NB4 (cell line): ENCODE data around the gene NTNG2.

Experiments
- DNase-seq: peaks from one replicate; pipeline ENCODE4 v3.0.0; 2010; ENCODE audit warnings: low read depth
- H3K4me3 ChIP-seq: one replicate; pipeline ENCODE4 v1.5.1; 2011; ENCODE audit warnings: mild to moderate bottlenecking, low read depth, low read length, moderate library complexity
- MAX ChIP-seq: IDR thresholded peaks from 2 replicates; pipeline ENCODE4 v1.6.1; 2011; ENCODE audit warnings: low read depth, low read length
- MYC ChIP-seq: IDR thresholded peaks from 2 replicates; pipeline ENCODE4 v1.6.1; 2011; ENCODE audit warnings: low read depth, low read length
- POLR2A ChIP-seq: IDR thresholded peaks from 2 replicates; pipeline ENCODE4 v1.6.1; 2011; ENCODE audit warnings: mild to moderate bottlenecking; ENCODE audit not compliant: insufficient read length; ENCODE audit errors: extremely low read depth
- TF ChIP-seq, protein P1 (sequence below): IDR thresholded peaks from one replicate; pipeline ENCODE4 v1.5.1; 2012; ENCODE audit warnings: low read depth, low read length

The NTNG2 gene

DNA sequence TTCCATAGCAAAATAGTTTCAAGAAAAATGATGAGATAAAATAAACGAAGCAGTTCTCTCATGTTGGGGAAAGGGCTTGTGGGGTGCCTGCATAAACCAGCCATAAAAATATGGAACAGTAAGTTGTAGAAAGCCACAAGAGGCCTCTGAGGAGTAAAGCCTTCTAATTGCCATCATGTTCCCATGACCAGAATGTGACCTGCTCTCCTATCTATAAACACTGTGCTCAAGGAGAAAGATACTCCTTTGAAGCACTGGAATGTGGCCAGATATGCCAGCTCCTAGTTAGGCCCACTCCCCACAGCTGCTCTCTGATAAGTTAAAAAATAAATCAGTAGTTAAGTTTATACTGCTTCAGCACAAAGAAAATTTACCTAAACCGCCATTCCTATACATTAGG lies 127.1 kb downstream of the NTNG2 start:
- TF ChIP-seq, protein P1, sequence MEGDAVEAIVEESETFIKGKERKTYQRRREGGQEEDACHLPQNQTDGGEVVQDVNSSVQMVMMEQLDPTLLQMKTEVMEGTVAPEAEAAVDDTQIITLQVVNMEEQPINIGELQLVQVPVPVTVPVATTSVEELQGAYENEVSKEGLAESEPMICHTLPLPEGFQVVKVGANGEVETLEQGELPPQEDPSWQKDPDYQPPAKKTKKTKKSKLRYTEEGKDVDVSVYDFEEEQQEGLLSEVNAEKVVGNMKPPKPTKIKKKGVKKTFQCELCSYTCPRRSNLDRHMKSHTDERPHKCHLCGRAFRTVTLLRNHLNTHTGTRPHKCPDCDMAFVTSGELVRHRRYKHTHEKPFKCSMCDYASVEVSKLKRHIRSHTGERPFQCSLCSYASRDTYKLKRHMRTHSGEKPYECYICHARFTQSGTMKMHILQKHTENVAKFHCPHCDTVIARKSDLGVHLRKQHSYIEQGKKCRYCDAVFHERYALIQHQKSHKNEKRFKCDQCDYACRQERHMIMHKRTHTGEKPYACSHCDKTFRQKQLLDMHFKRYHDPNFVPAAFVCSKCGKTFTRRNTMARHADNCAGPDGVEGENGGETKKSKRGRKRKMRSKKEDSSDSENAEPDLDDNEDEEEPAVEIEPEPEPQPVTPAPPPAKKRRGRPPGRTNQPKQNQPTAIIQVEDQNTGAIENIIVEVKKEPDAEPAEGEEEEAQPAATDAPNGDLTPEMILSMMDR: no peak
- TF ChIP-seq MYC: no peak
- no peak for TF ChIP-seq POLR2A
- no peak for TF ChIP-seq MAX
- no peak overlapping the region for H3K4me3 ChIP-seq
- no peak for DNase-seq

GRCh38 chr9:132293145-132293721 lies 131.4 kb downstream of the NTNG2 start:
- TF ChIP-seq MAX (no peak), POLR2A (no peak), MYC (no peak)
- TF ChIP-seq, protein P1: no peak
- no peak for DNase-seq
- no peak overlapping the region for H3K4me3 ChIP-seq
